H1 (cell line): ENCODE data around the gene VPS54. TPM values are rescaled to one million over a fixed set of nuclear protein-coding genes. Genes with fewer than 3 reads are reported as not detected.

Source experiments
- CTCF ChIA-PET: fragments of 300-600 bp; sonication (Branson Sonifier 250); formaldehyde crosslinking; loops from one replicate; lab custom pipeline; 2021; ENCODE audit not compliant: partially characterized antibody; lab: Charles Lee
- POLR2A ChIA-PET: fragments of 300-600 bp; sonication (Branson Sonifier 250); formaldehyde crosslinking; loops from one replicate; lab custom pipeline; 2021; ENCODE audit warnings: inconsistent platforms; ENCODE audit not compliant: partially characterized antibody; lab: Charles Lee
- DNase-seq, 2 experiments: peaks; one replicate each; pipeline versions ENCODE4 v3.0.0 to v3.0.0-alpha.2; 2010 to 2022; ENCODE audit warnings: low spot score in 2 of 2, low read depth in 1 of 2, mixed read lengths in 1 of 2
- FAIRE-seq: peaks from 2 replicates; lab custom pipeline; 2011; peaks lifted over from hg19 to GRCh38; lab: Jason Lieb, UNC
- H2AFZ ChIP-seq: 2 replicates; pipeline ENCODE4 v1.8.1; 2012; ENCODE audit warnings: low read length, inconsistent platforms
- H2AK5ac ChIP-seq: 2 replicates; pipeline ENCODE4 v1.6.1; 2013; ENCODE audit warnings: low read depth, low read length
- H2BK120ac ChIP-seq: replicated peaks from 2 replicates; pipeline ENCODE3; 2013; ENCODE audit warnings: low read depth, low read length, inconsistent platforms
- H2BK12ac ChIP-seq: 2 replicates; pipeline ENCODE4 v1.6.1; 2013; ENCODE audit warnings: low read depth, low read length
- H2BK15ac ChIP-seq: 2 replicates; pipeline ENCODE4 v1.6.1; 2013; ENCODE audit warnings: low read length
- H2BK20ac ChIP-seq: 2 replicates; pipeline ENCODE4 v1.6.1; 2013; ENCODE audit warnings: low read length
- H2BK5ac ChIP-seq: 2 replicates; pipeline ENCODE4 v1.6.1; 2013; ENCODE audit warnings: low read depth, low read length
- H3K14ac ChIP-seq: 2 replicates; pipeline ENCODE4 v1.6.1; 2013; ENCODE audit warnings: inconsistent platforms; ENCODE audit not compliant: insufficient read length
- H3K18ac ChIP-seq: 2 replicates; pipeline ENCODE4 v1.6.1; 2013; ENCODE audit warnings: low read length; ENCODE audit errors: extremely low read depth
- H3K23ac ChIP-seq: 2 replicates; pipeline ENCODE4 v1.6.1; 2013; ENCODE audit warnings: inconsistent platforms; ENCODE audit not compliant: insufficient read length
- H3K23me2 ChIP-seq: 2 replicates; pipeline ENCODE4 v1.6.1; 2013; ENCODE audit warnings: low read depth, low read length
- H3K27ac ChIP-seq: 2 replicates; pipeline ENCODE4 v1.6.1; 2011; ENCODE audit warnings: low read depth, low read length, inconsistent platforms
- H3K27me3 ChIP-seq, 4 experiments: replicated peaks in 1 of 4; 1 replicate in 1 of 4; 2 replicates in 3 of 4; pipeline versions ENCODE4 v1.6.1 to v1.8.1; 2011 to 2013; ENCODE audit warnings: low read length in 3 of 4, mild to moderate bottlenecking in 3 of 4, inconsistent platforms in 2 of 4, mixed read lengths in 2 of 4, moderate library complexity in 1 of 4; ENCODE audit not compliant: control insufficient read depth in 3 of 4, insufficient read depth in 3 of 4; ENCODE audit errors: extremely low read depth in 1 of 4
- H3K36me3 ChIP-seq, 4 experiments: 2 replicates each; pipeline versions ENCODE4 v1.6.1 to v1.8.1; 2011 to 2013; ENCODE audit warnings: mild to moderate bottlenecking in 4 of 4, low read length in 3 of 4, moderate library complexity in 2 of 4, control low read depth in 1 of 4, inconsistent platforms in 1 of 4; ENCODE audit not compliant: insufficient read depth in 4 of 4, control insufficient read depth in 2 of 4
- H3K4ac ChIP-seq: replicated peaks from 2 replicates; pipeline ENCODE3; 2013; ENCODE audit warnings: low read length, low read depth, mixed read lengths, inconsistent platforms; ENCODE audit not compliant: insufficient read length
- H3K4me1 ChIP-seq, 4 experiments: replicated peaks in 1 of 4; 1 replicate in 1 of 4; 2 replicates in 3 of 4; pipeline versions ENCODE4 v1.6.1 to v1.8.1; 2011 to 2013; ENCODE audit warnings: low read length in 3 of 4, inconsistent platforms in 2 of 4, mixed read lengths in 1 of 4; ENCODE audit not compliant: insufficient read depth in 4 of 4, control insufficient read depth in 3 of 4
- H3K4me2 ChIP-seq, 2 experiments: 2 replicates each; pipeline versions ENCODE4 v1.6.1 to v1.8.1; 2011 to 2013; ENCODE audit warnings: low read depth in 2 of 2, low read length in 2 of 2, control low read depth in 1 of 2, inconsistent platforms in 1 of 2, mild to moderate bottlenecking in 1 of 2; ENCODE audit not compliant: insufficient read depth in 1 of 2
- H3K4me3 ChIP-seq, 4 experiments: fragments of 200-600, 300-600 bp in 1 of 4; sonication (generic), shearing (Covaris generic), sonication (Bioruptor Twin) in 1 of 4; 2 replicates each; pipeline versions ENCODE4 v1.5.1 to v1.8.1; 2011 to 2016; ENCODE audit warnings: low read length in 4 of 4, low read depth in 3 of 4, control low read depth in 2 of 4, inconsistent platforms in 2 of 4, mild to moderate bottlenecking in 2 of 4, mixed read lengths in 1 of 4, moderate library complexity in 1 of 4; ENCODE audit not compliant: insufficient read depth in 2 of 4; ENCODE audit errors: extremely low read depth in 1 of 4
- H3K56ac ChIP-seq: replicated peaks from 2 replicates; pipeline ENCODE3; 2013; ENCODE audit warnings: low read depth, mild to moderate bottlenecking, mixed read lengths, low read length, inconsistent platforms; ENCODE audit not compliant: insufficient read length
- H3K79me1 ChIP-seq: 2 replicates; pipeline ENCODE4 v1.6.1; 2013; ENCODE audit warnings: low read depth, low read length, control low read depth
- H3K79me2 ChIP-seq, 2 experiments: 2 replicates each; pipeline versions ENCODE4 v1.6.1 to v1.8.1; 2012 to 2013; ENCODE audit warnings: low read length in 2 of 2, mild to moderate bottlenecking in 2 of 2, inconsistent platforms in 1 of 2; ENCODE audit not compliant: insufficient read depth in 2 of 2, control insufficient read depth in 1 of 2
- H3K9ac ChIP-seq, 4 experiments: replicated peaks in 1 of 4; 1 replicate in 1 of 4; 2 replicates in 3 of 4; pipeline versions ENCODE4 v1.6.1 to v1.8.1; 2011 to 2013; ENCODE audit warnings: low read depth in 3 of 4, low read length in 3 of 4, control low read depth in 2 of 4, mild to moderate bottlenecking in 2 of 4, moderate library complexity in 2 of 4, inconsistent platforms in 1 of 4; ENCODE audit errors: extremely low read depth in 1 of 4
- H3K9me3 ChIP-seq, 2 experiments: 2 replicates each; pipeline versions ENCODE4 v1.6.1 to v1.8.1; 2012 to 2013; ENCODE audit warnings: mild to moderate bottlenecking in 2 of 2, moderate library complexity in 2 of 2, control low read depth in 1 of 2, inconsistent platforms in 1 of 2, low read depth in 1 of 2, low read length in 1 of 2, mixed read lengths in 1 of 2; ENCODE audit not compliant: insufficient read depth in 2 of 2
- H4K20me1 ChIP-seq, 2 experiments: replicated peaks in 1 of 2; 2 replicates each; pipeline versions ENCODE3 to v1.8.1; 2011 to 2013; ENCODE audit warnings: inconsistent platforms in 2 of 2, low read length in 2 of 2, mild to moderate bottlenecking in 1 of 2; ENCODE audit not compliant: insufficient read depth in 2 of 2, control insufficient read depth in 1 of 2
- H4K5ac ChIP-seq: 2 replicates; pipeline ENCODE4 v1.6.1; 2013; ENCODE audit warnings: low read length, low read depth, mixed read lengths, inconsistent platforms; ENCODE audit not compliant: insufficient read length
- H4K8ac ChIP-seq: 2 replicates; pipeline ENCODE4 v1.8.0; 2013; ENCODE audit warnings: mild to moderate bottlenecking, moderate library complexity, low read length, inconsistent platforms; ENCODE audit not compliant: insufficient read depth; ENCODE audit errors: extremely low read depth
- H4K91ac ChIP-seq: replicated peaks from 2 replicates; pipeline ENCODE3; 2013; ENCODE audit warnings: low read length, mixed read lengths, inconsistent platforms; ENCODE audit not compliant: insufficient read length
- CTBP2 ChIP-seq: IDR thresholded peaks from 2 replicates; pipeline ENCODE4 v1.7.0; 2011; ENCODE audit warnings: borderline replicate concordance, mild to moderate bottlenecking, moderate library complexity, mixed read lengths, low read length; ENCODE audit not compliant: insufficient read depth, insufficient read length
- EGR1 ChIP-seq: IDR thresholded peaks from 2 replicates; pipeline ENCODE4 v1.6.1; 2011; ENCODE audit warnings: low read depth, low read length, borderline replicate concordance
- EZH2 ChIP-seq: fragments of 200-600 bp; sonication (generic); IDR thresholded peaks from 2 replicates; pipeline ENCODE4 v1.7.1; 2012; ENCODE audit warnings: low read depth, mild to moderate bottlenecking, moderate library complexity, low read length, inconsistent platforms; ENCODE audit not compliant: severe bottlenecking
- HDAC2 ChIP-seq, 2 experiments: fragments of 300-600 bp in 1 of 2; sonication (generic) in 1 of 2; IDR thresholded peaks; 2 replicates each; pipeline ENCODE4 v1.6.1; 2011 to 2012; ENCODE audit warnings: low read depth in 2 of 2, low read length in 2 of 2, mild to moderate bottlenecking in 2 of 2, moderate library complexity in 2 of 2, borderline replicate concordance in 1 of 2, inconsistent platforms in 1 of 2
- JUND ChIP-seq: IDR thresholded peaks from 2 replicates; pipeline ENCODE4 v1.6.1; 2011; ENCODE audit warnings: mild to moderate bottlenecking, improper control_type of control experiment, low read length
- MAFK ChIP-seq: IDR thresholded peaks from 2 replicates; pipeline ENCODE4 v1.6.1; 2012; ENCODE audit warnings: low read depth, mild to moderate bottlenecking, improper control_type of control experiment, low read length
- MAX ChIP-seq: IDR thresholded peaks from 2 replicates; pipeline ENCODE4 v1.6.1; 2012; ENCODE audit warnings: inconsistent platforms
- NANOG ChIP-seq: IDR thresholded peaks from 2 replicates; pipeline ENCODE4 v1.6.1; 2011; ENCODE audit warnings: low read length, low read depth, mild to moderate bottlenecking, inconsistent platforms; ENCODE audit not compliant: insufficient read depth, poor library complexity, severe bottlenecking
- RBBP5 ChIP-seq: IDR thresholded peaks from 2 replicates; pipeline ENCODE4 v1.7.1; 2012; ENCODE audit warnings: low read depth, mild to moderate bottlenecking, inconsistent platforms, low read length, moderate library complexity, borderline replicate concordance
- RNF2 ChIP-seq: fragments of 200-900, 300-1000 bp; sonication (generic); IDR thresholded peaks from 2 replicates; pipeline ENCODE4 v1.7.1; 2016; ENCODE audit warnings: borderline replicate concordance, low read depth, mild to moderate bottlenecking, antibody characterized with exemption, low read length; ENCODE audit not compliant: poor library complexity, severe bottlenecking; ENCODE audit errors: missing control alignments
- RXRA ChIP-seq: IDR thresholded peaks from 2 replicates; pipeline ENCODE4 v1.6.1; 2011; ENCODE audit warnings: low read depth, mild to moderate bottlenecking, low read length, moderate library complexity; ENCODE audit not compliant: insufficient read depth
- TAF1 ChIP-seq: IDR thresholded peaks from 2 replicates; pipeline ENCODE4 v1.6.1; 2011; ENCODE audit warnings: mild to moderate bottlenecking, low read depth, low read length
- YY1 ChIP-seq: IDR thresholded peaks from 2 replicates; pipeline ENCODE4 v1.6.1; 2011; ENCODE audit warnings: low read depth, mild to moderate bottlenecking, low read length
- WGBS, 2 experiments: shearing (Covaris generic) in 1 of 2; methylation state at CpG; one replicate each; pipeline versions ENCODE4 v1.1.6 to v1.1.7; 2013 to 2015; ENCODE audit warnings: low lambda C conversion rate in 2 of 2, mixed read lengths in 2 of 2, inconsistent platforms in 1 of 2, low coverage in 1 of 2, missing lambda C conversion rate in 1 of 2; ENCODE audit not compliant: insufficient replicate concordance in 2 of 2, insufficient coverage in 1 of 2, insufficient read length in 1 of 2; ENCODE audit errors: extremely low coverage in 1 of 2, missing lambda C conversion rate in 1 of 2; 5-methylcytosine and 5-hydroxymethylcytosine counted together
- polyA plus RNA-seq, 7 experiments: library from polyadenylated mRNA; depleted of rRNA in 3 of 7; stranded (reverse) in 5 of 7; unstranded in 2 of 7; fragments of >200 nt in 5 of 7; fragments of 200-250 nt in 2 of 7; gene quantifications; 1 replicate in 5 of 7; 2 replicates in 1 of 7; 4 replicates in 1 of 7; pipeline versions ENCODE4 v1.2.1 to v1.2.3, GENCODE V29; 2011 to 2013; ENCODE audit warnings: missing spikeins in 2 of 7, mixed read lengths in 2 of 7
- total RNA-seq: library from RNA; stranded (reverse); fragmentation: NEBNext Ultra II Directional; extraction: Animal tissue kit (Norgen Biotek cat#: 25700); gene quantifications from 2 replicates; pipeline ENCODE4 v1.2.1, GENCODE V29; 2021

The VPS54 gene
- total and polyA plus RNA-seq, 2 of the 8 experiments (the other 6 are each of a cell fraction or from before 2014, with no cell fraction given) = 3.6 to 13.2 TPM

GRCh38 chr2:64045938-64046337, 26.7 kb upstream of the VPS54 start:
- Histone ChIP-seq H2BK15ac (no peak overlapping the region), H2BK20ac (no peak overlapping the region), H3K4me3 (no peak overlapping the region), H3K4ac (no peak overlapping the region), H2BK120ac (no peak overlapping the region), H4K5ac (no peak overlapping the region), H2BK5ac (no peak overlapping the region), H4K91ac (no peak overlapping the region), H4K8ac (no peak overlapping the region), H2AK5ac (no peak overlapping the region), H3K18ac (no peak overlapping the region), H3K36me3 (no peaks in the 10 kb centered on the region), H3K56ac (no peak overlapping the region), H2BK12ac (no peak overlapping the region), H2AFZ (no peak overlapping the region), H3K27ac (no peak overlapping the region), H3K9me3 (peaks cover 0 to 6% of the 10 kb centered on the region in 2 experiments; a peak in 1 of 4 replicates), H3K4me1 (peaks cover 0 to 3% (median 1%) of the 10 kb centered on the region in 4 experiments; a peak in 6 of 7 replicates), H4K20me1 (no peaks in the 10 kb centered on the region), H3K14ac (no peak overlapping the region), H3K79me1 (no peaks in the 10 kb centered on the region), H3K9ac (no peak overlapping the region), H3K79me2 (no peaks in the 10 kb centered on the region), H3K27me3 (no peaks in the 10 kb centered on the region; a peak in 1 of 7 replicates), H3K4me2 (no peak overlapping the region), H3K23me2 (no peaks in the 10 kb centered on the region), H3K23ac (no peak overlapping the region)
- WGBS, 2 experiments = 92% methylated on average over 2 of the region's 2 CpGs; no CpG with 5 or more reads in 1 of the 2 experiments
- FAIRE-seq (no peak), DNase-seq (no peak)
- ChIA-PET POLR2A (interaction anchor here (0.9 kb wide), 1 partner anchor 273 kb away, joined by 3 read pairs; no protein-coding TSS in a partner anchor), CTCF (interaction anchor here (0.6 to 1.3 kb wide), 4 partner anchors 9 to 294 kb away, joined by 3 read pairs; no protein-coding TSS in a partner anchor)
- TF ChIP-seq MAX = no peak
- no peak for TF ChIP-seq YY1
- no peak for TF ChIP-seq RXRA
- TF ChIP-seq CTBP2 = no peak
- no peak for TF ChIP-seq TAF1
- TF ChIP-seq NANOG = no peak
- no peak for TF ChIP-seq EGR1
- TF ChIP-seq RNF2 = no peak
- TF ChIP-seq RBBP5 = no peak
- no peak for TF ChIP-seq HDAC2 (IDR thresholded peaks at IDR 0.05; ENCODE audit: borderline replicate concordance in 1 of 2, low read depth in 2 of 2, low read length in 2 of 2)
- no peak for TF ChIP-seq EZH2
- no peak for TF ChIP-seq JUND
- no peak for TF ChIP-seq MAFK
